H1 (cell line): ENCODE data around the gene CCSAP. TPM values are rescaled to one million over a fixed set of nuclear protein-coding genes. Genes with fewer than 3 reads are reported as not detected.

Experiments
- CTCF ChIA-PET: fragments of 300-600 bp; sonication (Branson Sonifier 250); formaldehyde crosslinking; loops from one replicate; lab custom pipeline; 2021; ENCODE audit not compliant: partially characterized antibody; lab: Charles Lee
- POLR2A ChIA-PET: fragments of 300-600 bp; sonication (Branson Sonifier 250); formaldehyde crosslinking; loops from one replicate; lab custom pipeline; 2021; ENCODE audit warnings: inconsistent platforms; ENCODE audit not compliant: partially characterized antibody; lab: Charles Lee
- DNase-seq, 2 experiments: peaks; one replicate each; pipeline versions ENCODE4 v3.0.0 to v3.0.0-alpha.2; 2010 to 2022; ENCODE audit warnings: low spot score in 2 of 2, low read depth in 1 of 2, mixed read lengths in 1 of 2
- FAIRE-seq: peaks from 2 replicates; lab custom pipeline; 2011; peaks lifted over from hg19 to GRCh38; lab: Jason Lieb, UNC
- H2AFZ ChIP-seq: 2 replicates; pipeline ENCODE4 v1.8.1; 2012; ENCODE audit warnings: low read length, inconsistent platforms
- H2AK5ac ChIP-seq: 2 replicates; pipeline ENCODE4 v1.6.1; 2013; ENCODE audit warnings: low read depth, low read length
- H2BK120ac ChIP-seq: replicated peaks from 2 replicates; pipeline ENCODE3; 2013; ENCODE audit warnings: low read depth, low read length, inconsistent platforms
- H2BK12ac ChIP-seq: 2 replicates; pipeline ENCODE4 v1.6.1; 2013; ENCODE audit warnings: low read depth, low read length
- H2BK15ac ChIP-seq: 2 replicates; pipeline ENCODE4 v1.6.1; 2013; ENCODE audit warnings: low read length
- H2BK20ac ChIP-seq: 2 replicates; pipeline ENCODE4 v1.6.1; 2013; ENCODE audit warnings: low read length
- H2BK5ac ChIP-seq: 2 replicates; pipeline ENCODE4 v1.6.1; 2013; ENCODE audit warnings: low read depth, low read length
- H3K14ac ChIP-seq: 2 replicates; pipeline ENCODE4 v1.6.1; 2013; ENCODE audit warnings: inconsistent platforms; ENCODE audit not compliant: insufficient read length
- H3K18ac ChIP-seq: 2 replicates; pipeline ENCODE4 v1.6.1; 2013; ENCODE audit warnings: low read length; ENCODE audit errors: extremely low read depth
- H3K23ac ChIP-seq: 2 replicates; pipeline ENCODE4 v1.6.1; 2013; ENCODE audit warnings: inconsistent platforms; ENCODE audit not compliant: insufficient read length
- H3K23me2 ChIP-seq: 2 replicates; pipeline ENCODE4 v1.6.1; 2013; ENCODE audit warnings: low read depth, low read length
- H3K27ac ChIP-seq: 2 replicates; pipeline ENCODE4 v1.6.1; 2011; ENCODE audit warnings: low read depth, low read length, inconsistent platforms
- H3K27me3 ChIP-seq, 4 experiments: replicated peaks in 1 of 4; 1 replicate in 1 of 4; 2 replicates in 3 of 4; pipeline versions ENCODE4 v1.6.1 to v1.8.1; 2011 to 2013; ENCODE audit warnings: low read length in 3 of 4, mild to moderate bottlenecking in 3 of 4, inconsistent platforms in 2 of 4, mixed read lengths in 2 of 4, moderate library complexity in 1 of 4; ENCODE audit not compliant: control insufficient read depth in 3 of 4, insufficient read depth in 3 of 4; ENCODE audit errors: extremely low read depth in 1 of 4
- H3K36me3 ChIP-seq, 4 experiments: 2 replicates each; pipeline versions ENCODE4 v1.6.1 to v1.8.1; 2011 to 2013; ENCODE audit warnings: mild to moderate bottlenecking in 4 of 4, low read length in 3 of 4, moderate library complexity in 2 of 4, control low read depth in 1 of 4, inconsistent platforms in 1 of 4; ENCODE audit not compliant: insufficient read depth in 4 of 4, control insufficient read depth in 2 of 4
- H3K4ac ChIP-seq: replicated peaks from 2 replicates; pipeline ENCODE3; 2013; ENCODE audit warnings: low read length, low read depth, mixed read lengths, inconsistent platforms; ENCODE audit not compliant: insufficient read length
- H3K4me1 ChIP-seq, 4 experiments: replicated peaks in 1 of 4; 1 replicate in 1 of 4; 2 replicates in 3 of 4; pipeline versions ENCODE4 v1.6.1 to v1.8.1; 2011 to 2013; ENCODE audit warnings: low read length in 3 of 4, inconsistent platforms in 2 of 4, mixed read lengths in 1 of 4; ENCODE audit not compliant: insufficient read depth in 4 of 4, control insufficient read depth in 3 of 4
- H3K4me2 ChIP-seq, 2 experiments: 2 replicates each; pipeline versions ENCODE4 v1.6.1 to v1.8.1; 2011 to 2013; ENCODE audit warnings: low read depth in 2 of 2, low read length in 2 of 2, control low read depth in 1 of 2, inconsistent platforms in 1 of 2, mild to moderate bottlenecking in 1 of 2; ENCODE audit not compliant: insufficient read depth in 1 of 2
- H3K4me3 ChIP-seq, 4 experiments: fragments of 200-600, 300-600 bp in 1 of 4; sonication (generic), shearing (Covaris generic), sonication (Bioruptor Twin) in 1 of 4; 2 replicates each; pipeline versions ENCODE4 v1.5.1 to v1.8.1; 2011 to 2016; ENCODE audit warnings: low read length in 4 of 4, low read depth in 3 of 4, control low read depth in 2 of 4, inconsistent platforms in 2 of 4, mild to moderate bottlenecking in 2 of 4, mixed read lengths in 1 of 4, moderate library complexity in 1 of 4; ENCODE audit not compliant: insufficient read depth in 2 of 4; ENCODE audit errors: extremely low read depth in 1 of 4
- H3K56ac ChIP-seq: replicated peaks from 2 replicates; pipeline ENCODE3; 2013; ENCODE audit warnings: low read depth, mild to moderate bottlenecking, mixed read lengths, low read length, inconsistent platforms; ENCODE audit not compliant: insufficient read length
- H3K79me1 ChIP-seq: 2 replicates; pipeline ENCODE4 v1.6.1; 2013; ENCODE audit warnings: low read depth, low read length, control low read depth
- H3K79me2 ChIP-seq, 2 experiments: 2 replicates each; pipeline versions ENCODE4 v1.6.1 to v1.8.1; 2012 to 2013; ENCODE audit warnings: low read length in 2 of 2, mild to moderate bottlenecking in 2 of 2, inconsistent platforms in 1 of 2; ENCODE audit not compliant: insufficient read depth in 2 of 2, control insufficient read depth in 1 of 2
- H3K9ac ChIP-seq, 4 experiments: replicated peaks in 1 of 4; 1 replicate in 1 of 4; 2 replicates in 3 of 4; pipeline versions ENCODE4 v1.6.1 to v1.8.1; 2011 to 2013; ENCODE audit warnings: low read depth in 3 of 4, low read length in 3 of 4, control low read depth in 2 of 4, mild to moderate bottlenecking in 2 of 4, moderate library complexity in 2 of 4, inconsistent platforms in 1 of 4; ENCODE audit errors: extremely low read depth in 1 of 4
- H3K9me3 ChIP-seq, 2 experiments: 2 replicates each; pipeline versions ENCODE4 v1.6.1 to v1.8.1; 2012 to 2013; ENCODE audit warnings: mild to moderate bottlenecking in 2 of 2, moderate library complexity in 2 of 2, control low read depth in 1 of 2, inconsistent platforms in 1 of 2, low read depth in 1 of 2, low read length in 1 of 2, mixed read lengths in 1 of 2; ENCODE audit not compliant: insufficient read depth in 2 of 2
- H4K20me1 ChIP-seq, 2 experiments: replicated peaks in 1 of 2; 2 replicates each; pipeline versions ENCODE3 to v1.8.1; 2011 to 2013; ENCODE audit warnings: inconsistent platforms in 2 of 2, low read length in 2 of 2, mild to moderate bottlenecking in 1 of 2; ENCODE audit not compliant: insufficient read depth in 2 of 2, control insufficient read depth in 1 of 2
- H4K5ac ChIP-seq: 2 replicates; pipeline ENCODE4 v1.6.1; 2013; ENCODE audit warnings: low read length, low read depth, mixed read lengths, inconsistent platforms; ENCODE audit not compliant: insufficient read length
- H4K8ac ChIP-seq: 2 replicates; pipeline ENCODE4 v1.8.0; 2013; ENCODE audit warnings: mild to moderate bottlenecking, moderate library complexity, low read length, inconsistent platforms; ENCODE audit not compliant: insufficient read depth; ENCODE audit errors: extremely low read depth
- H4K91ac ChIP-seq: replicated peaks from 2 replicates; pipeline ENCODE3; 2013; ENCODE audit warnings: low read length, mixed read lengths, inconsistent platforms; ENCODE audit not compliant: insufficient read length
- HDAC6 ChIP-seq: IDR thresholded peaks from one replicate; pipeline ENCODE4 v1.7.1; 2012; ENCODE audit warnings: low read depth, mild to moderate bottlenecking, inconsistent platforms, low read length, moderate library complexity
- SIX5 ChIP-seq: IDR thresholded peaks from 2 replicates; pipeline ENCODE4 v1.6.1; 2011; ENCODE audit warnings: mild to moderate bottlenecking, low read depth, low read length
- TAF7 ChIP-seq: optimal IDR thresholded peaks from 2 replicates; pipeline ENCODE3; 2011; ENCODE audit warnings: low read depth, mild to moderate bottlenecking, inconsistent platforms, low read length, moderate library complexity, borderline replicate concordance
- TBP ChIP-seq: IDR thresholded peaks from 2 replicates; pipeline ENCODE4 v1.6.1; 2011; ENCODE audit warnings: low read depth, low read length, improper control_type of control experiment
- WGBS, 2 experiments: shearing (Covaris generic) in 1 of 2; methylation state at CpG; one replicate each; pipeline versions ENCODE4 v1.1.6 to v1.1.7; 2013 to 2015; ENCODE audit warnings: low lambda C conversion rate in 2 of 2, mixed read lengths in 2 of 2, inconsistent platforms in 1 of 2, low coverage in 1 of 2, missing lambda C conversion rate in 1 of 2; ENCODE audit not compliant: insufficient replicate concordance in 2 of 2, insufficient coverage in 1 of 2, insufficient read length in 1 of 2; ENCODE audit errors: extremely low coverage in 1 of 2, missing lambda C conversion rate in 1 of 2; 5-methylcytosine and 5-hydroxymethylcytosine counted together
- polyA plus RNA-seq, 7 experiments: library from polyadenylated mRNA; depleted of rRNA in 3 of 7; stranded (reverse) in 5 of 7; unstranded in 2 of 7; fragments of >200 nt in 5 of 7; fragments of 200-250 nt in 2 of 7; gene quantifications; 1 replicate in 5 of 7; 2 replicates in 1 of 7; 4 replicates in 1 of 7; pipeline versions ENCODE4 v1.2.1 to v1.2.3, GENCODE V29; 2011 to 2013; ENCODE audit warnings: missing spikeins in 2 of 7, mixed read lengths in 2 of 7
- total RNA-seq: library from RNA; stranded (reverse); fragmentation: NEBNext Ultra II Directional; extraction: Animal tissue kit (Norgen Biotek cat#: 25700); gene quantifications from 2 replicates; pipeline ENCODE4 v1.2.1, GENCODE V29; 2021

CCSAP gene
- total and polyA plus RNA-seq, 2 of the 8 experiments (the other 6 are each of a cell fraction or from before 2014, with no cell fraction given): 3.5 to 17.2 TPM

DNA sequence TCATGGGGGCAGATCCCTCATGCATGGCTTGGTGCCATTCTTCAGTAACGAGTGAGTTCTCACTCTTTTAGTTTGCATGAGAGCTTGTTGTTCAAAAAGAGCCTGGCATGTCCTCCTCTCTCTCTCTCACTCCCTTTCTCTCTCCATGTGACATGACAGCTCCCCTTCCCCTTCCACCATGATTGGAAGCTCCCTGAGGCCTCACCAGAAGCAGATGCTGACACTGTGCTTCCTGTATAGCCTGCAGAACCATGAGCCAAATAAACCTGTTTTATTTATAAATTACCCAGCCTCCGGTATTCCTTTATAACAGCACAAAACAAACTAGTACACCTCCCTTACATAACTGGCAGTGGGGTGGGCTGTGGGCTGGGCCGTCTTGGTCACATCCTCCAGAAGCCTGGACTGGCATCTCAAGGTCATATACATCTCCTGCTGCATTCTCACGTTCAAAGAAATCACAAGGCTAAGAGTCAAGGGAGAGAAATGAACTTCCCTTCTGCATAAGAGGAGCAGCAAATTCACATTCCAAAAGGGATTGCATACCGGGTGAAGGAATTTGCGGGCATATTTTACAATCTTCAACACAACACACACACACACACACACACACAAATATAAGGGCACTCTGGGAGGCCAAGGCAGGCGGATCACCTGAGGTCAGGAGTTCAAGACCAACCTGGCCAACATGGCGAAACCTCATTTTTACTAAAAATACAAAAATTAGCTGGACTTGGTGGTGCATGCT, 2.3 kb upstream of the CCSAP start:
- Histone ChIP-seq H3K14ac (no peak overlapping the region), H4K91ac (no peak overlapping the region), H3K27me3 (peaks cover 2 to 13% (median 9%) of the 10 kb centered on the region in 4 experiments; a peak in 5 of 7 replicates), H3K23ac (no peak overlapping the region), H4K20me1 (no peaks in the 10 kb centered on the region), H2AFZ (no peak overlapping the region), H2AK5ac (no peak overlapping the region), H3K4me2 (no peak overlapping the region), H2BK5ac (no peak overlapping the region), H3K4me3 (no peak overlapping the region), H2BK20ac (no peak overlapping the region), H3K4me1 (peaks cover 0 to 6% (median 5%) of the 10 kb centered on the region in 4 experiments; a peak in 6 of 7 replicates), H3K56ac (no peak overlapping the region), H3K9me3 (no peaks in the 10 kb centered on the region), H3K9ac (no peak overlapping the region), H2BK12ac (no peak overlapping the region), H4K5ac (no peak overlapping the region), H2BK120ac (no peak overlapping the region), H3K18ac (no peak overlapping the region), H3K79me2 (peaks cover 0 to 12% of the 10 kb centered on the region in 2 experiments; a peak in 2 of 4 replicates), H4K8ac (no peak overlapping the region), H3K27ac (no peak overlapping the region), H3K4ac (no peak overlapping the region), H2BK15ac (no peak overlapping the region), H3K36me3 (no peaks in the 10 kb centered on the region), H3K79me1 (no peaks in the 10 kb centered on the region), H3K23me2 (peaks cover 9% of the 10 kb centered on the region; the same call in 1 of the 2 replicates)
- ChIA-PET POLR2A (interaction anchor here (1.5 kb wide), 1 partner anchor 15 kb away, joined by 4 read pairs; no protein-coding TSS in a partner anchor), CTCF (interaction anchor here (0.7 to 2.4 kb wide), 4 partner anchors 15 to 118 kb away, joined by 3 to 8 read pairs (median 4); no protein-coding TSS in a partner anchor)
- no peak for DNase-seq
- 93% methylated on average over 8 of the region's 8 CpGs; no CpG with 5 or more reads in 1 of the 2 experiments for WGBS, 2 experiments
- FAIRE-seq: no peak
- TF ChIP-seq TBP (no peak), TAF7 (no peak), SIX5 (no peak), HDAC6 (no peak)
